RWPE2 (cell line): ENCODE results near the gene ADAR.

Experiments
- ATAC-seq: fragments of 200-7000 bp; cut with Tn5 transposase; 3 replicates; pipeline ENCODE4 v1.9.1; 2021; ENCODE audit warnings: low read depth
- DNase-seq: peaks from one replicate; pipeline ENCODE4 v3.0.0-alpha.2; 2020; ENCODE audit warnings: low spot score
- H3K27ac ChIP-seq: fragments of 450-650 bp; 2 replicates; pipeline ENCODE4 v1.5.1; 2017; ENCODE audit warnings: mild to moderate bottlenecking; ENCODE audit not compliant: poor library complexity, severe bottlenecking
- H3K27me3 ChIP-seq: fragments of 250-450 bp; sonication (Bioruptor Pico); 2 replicates; pipeline ENCODE4 v1.5.1; 2021; ENCODE audit warnings: mild to moderate bottlenecking, moderate library complexity; ENCODE audit not compliant: insufficient read depth, poor library complexity, severe bottlenecking
- H3K36me3 ChIP-seq: fragments of 250-450 bp; sonication (Bioruptor Pico); 2 replicates; pipeline ENCODE4 v1.5.1; 2020; ENCODE audit warnings: low read depth, mild to moderate bottlenecking, moderate library complexity
- H3K4me1 ChIP-seq: fragments of 250-450 bp; sonication (Bioruptor Pico); 2 replicates; pipeline ENCODE4 v1.5.1; 2021; ENCODE audit warnings: mild to moderate bottlenecking, moderate library complexity; ENCODE audit not compliant: insufficient read depth, poor library complexity, severe bottlenecking
- H3K4me3 ChIP-seq: fragments of 250-450 bp; sonication (Bioruptor Pico); 2 replicates; pipeline ENCODE4 v1.5.1; 2021; ENCODE audit warnings: mild to moderate bottlenecking, moderate library complexity; ENCODE audit not compliant: severe bottlenecking
- H3K9me3 ChIP-seq: fragments of 250-450 bp; sonication (Bioruptor Pico); 2 replicates; pipeline ENCODE4 v1.5.1; 2021; ENCODE audit warnings: mild to moderate bottlenecking, moderate library complexity; ENCODE audit not compliant: severe bottlenecking
- TF ChIP-seq, protein P1 (sequence below): fragments of 450-650 bp; IDR thresholded peaks from one replicate; pipeline ENCODE4 v1.5.1; 2017; ENCODE audit warnings: mild to moderate bottlenecking, moderate library complexity; ENCODE audit not compliant: poor library complexity, severe bottlenecking

ADAR gene

DNA sequence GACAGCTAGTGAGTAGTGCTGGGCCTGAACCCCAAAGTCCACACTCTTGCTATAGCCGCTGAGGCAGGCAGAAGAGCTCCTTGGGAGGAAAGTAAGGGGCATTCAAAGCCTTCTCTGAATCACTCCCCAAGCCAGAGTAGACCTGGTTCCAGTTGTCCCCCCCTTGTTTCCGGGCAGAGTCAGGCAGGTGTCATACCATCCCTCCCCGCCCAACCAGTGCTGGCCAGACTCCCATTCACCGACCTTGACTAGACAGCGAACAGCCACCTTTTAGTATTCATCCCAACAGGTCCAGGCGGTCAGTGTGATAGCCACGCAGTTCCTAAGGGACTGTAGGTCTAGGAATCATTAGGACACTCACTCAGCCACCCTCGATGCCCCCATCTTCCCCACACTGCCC lies 28.6 kb downstream of the ADAR start:
- Histone ChIP-seq H3K36me3 (peaks cover 39% of the 10 kb centered on the region), H3K4me1 (no peaks in the 10 kb centered on the region), H3K27ac (no peak overlapping the region), H3K9me3 (no peaks in the 10 kb centered on the region), H3K27me3 (no peaks in the 10 kb centered on the region), H3K4me3 (no peak overlapping the region)
- ATAC-seq, result no peak
- TF ChIP-seq, protein P1, sequence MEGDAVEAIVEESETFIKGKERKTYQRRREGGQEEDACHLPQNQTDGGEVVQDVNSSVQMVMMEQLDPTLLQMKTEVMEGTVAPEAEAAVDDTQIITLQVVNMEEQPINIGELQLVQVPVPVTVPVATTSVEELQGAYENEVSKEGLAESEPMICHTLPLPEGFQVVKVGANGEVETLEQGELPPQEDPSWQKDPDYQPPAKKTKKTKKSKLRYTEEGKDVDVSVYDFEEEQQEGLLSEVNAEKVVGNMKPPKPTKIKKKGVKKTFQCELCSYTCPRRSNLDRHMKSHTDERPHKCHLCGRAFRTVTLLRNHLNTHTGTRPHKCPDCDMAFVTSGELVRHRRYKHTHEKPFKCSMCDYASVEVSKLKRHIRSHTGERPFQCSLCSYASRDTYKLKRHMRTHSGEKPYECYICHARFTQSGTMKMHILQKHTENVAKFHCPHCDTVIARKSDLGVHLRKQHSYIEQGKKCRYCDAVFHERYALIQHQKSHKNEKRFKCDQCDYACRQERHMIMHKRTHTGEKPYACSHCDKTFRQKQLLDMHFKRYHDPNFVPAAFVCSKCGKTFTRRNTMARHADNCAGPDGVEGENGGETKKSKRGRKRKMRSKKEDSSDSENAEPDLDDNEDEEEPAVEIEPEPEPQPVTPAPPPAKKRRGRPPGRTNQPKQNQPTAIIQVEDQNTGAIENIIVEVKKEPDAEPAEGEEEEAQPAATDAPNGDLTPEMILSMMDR, result no peak
- DNase-seq, result no peak

DNA sequence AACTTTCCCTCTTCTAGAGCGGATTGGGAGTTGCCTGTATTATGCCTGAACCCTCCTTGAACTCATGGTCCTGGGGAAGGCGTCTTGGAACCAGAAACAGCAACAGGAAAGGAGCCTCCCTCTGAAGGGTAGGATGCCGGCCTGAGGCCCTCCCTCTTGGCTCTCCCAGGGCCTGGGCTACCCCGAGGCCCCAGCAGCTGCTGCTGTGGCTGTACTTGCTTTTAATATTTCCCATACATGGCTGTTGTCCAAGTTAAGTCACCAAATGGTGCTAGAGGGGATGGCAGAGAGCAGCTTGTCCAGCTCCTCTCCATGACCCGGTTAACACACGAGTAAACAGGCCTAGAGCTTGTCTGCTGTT lies 29.9 kb downstream of the ADAR start:
- no peak overlapping the region for H3K27ac ChIP-seq
- H3K27me3 ChIP-seq, result no peaks in the 10 kb centered on the region
- DNase-seq, result no peak
- no peak for ATAC-seq
- no peaks in the 10 kb centered on the region for H3K9me3 ChIP-seq
- H3K36me3 ChIP-seq, result peaks cover 25% of the 10 kb centered on the region
- no peaks in the 10 kb centered on the region for H3K4me1 ChIP-seq
- H3K4me3 ChIP-seq, result no peak overlapping the region
- TF ChIP-seq, protein P1, result no peak

DNA sequence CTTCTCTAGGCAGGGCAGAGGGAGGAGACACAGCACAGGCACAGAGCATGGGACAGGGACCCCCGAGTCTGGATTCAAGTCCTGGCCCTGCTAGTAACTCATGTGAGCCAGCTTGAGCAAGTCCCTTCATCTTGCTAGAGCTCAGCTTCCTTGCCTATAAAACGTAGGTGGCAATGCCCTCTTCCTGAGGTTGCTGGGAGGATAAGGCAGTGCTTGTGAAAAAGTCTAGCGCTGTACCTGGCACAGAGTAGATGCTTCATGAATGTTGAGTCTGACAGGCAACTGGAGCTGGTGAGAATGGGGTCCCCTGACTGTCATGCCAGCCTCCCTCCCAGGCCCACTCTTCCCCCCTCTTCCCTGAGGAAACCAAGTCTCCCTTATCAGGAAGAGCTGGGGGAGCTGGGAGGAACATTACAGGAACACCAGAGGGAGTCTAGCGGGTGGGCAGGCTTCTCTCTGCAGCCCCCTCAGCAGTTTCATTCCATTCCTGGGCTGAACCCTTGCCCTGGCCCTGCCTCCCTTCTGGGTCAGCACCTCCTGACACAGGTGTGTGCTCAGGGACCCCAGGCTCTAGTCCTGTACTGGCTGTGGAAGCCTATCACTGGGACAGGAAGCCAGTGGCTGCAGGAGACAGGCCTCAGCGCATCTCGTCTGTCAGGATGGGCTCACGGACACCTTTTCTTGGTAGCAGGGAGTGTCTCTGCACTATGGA lies 30.5 kb downstream of the ADAR start:
- Histone ChIP-seq H3K4me3 (no peak overlapping the region), H3K9me3 (no peaks in the 10 kb centered on the region), H3K36me3 (peaks cover 20% of the 10 kb centered on the region), H3K27me3 (no peaks in the 10 kb centered on the region), H3K27ac (no peak overlapping the region), H3K4me1 (no peaks in the 10 kb centered on the region)
- DNase-seq (no peak), ATAC-seq (no peak)
- TF ChIP-seq, protein P1, result no peak

DNA sequence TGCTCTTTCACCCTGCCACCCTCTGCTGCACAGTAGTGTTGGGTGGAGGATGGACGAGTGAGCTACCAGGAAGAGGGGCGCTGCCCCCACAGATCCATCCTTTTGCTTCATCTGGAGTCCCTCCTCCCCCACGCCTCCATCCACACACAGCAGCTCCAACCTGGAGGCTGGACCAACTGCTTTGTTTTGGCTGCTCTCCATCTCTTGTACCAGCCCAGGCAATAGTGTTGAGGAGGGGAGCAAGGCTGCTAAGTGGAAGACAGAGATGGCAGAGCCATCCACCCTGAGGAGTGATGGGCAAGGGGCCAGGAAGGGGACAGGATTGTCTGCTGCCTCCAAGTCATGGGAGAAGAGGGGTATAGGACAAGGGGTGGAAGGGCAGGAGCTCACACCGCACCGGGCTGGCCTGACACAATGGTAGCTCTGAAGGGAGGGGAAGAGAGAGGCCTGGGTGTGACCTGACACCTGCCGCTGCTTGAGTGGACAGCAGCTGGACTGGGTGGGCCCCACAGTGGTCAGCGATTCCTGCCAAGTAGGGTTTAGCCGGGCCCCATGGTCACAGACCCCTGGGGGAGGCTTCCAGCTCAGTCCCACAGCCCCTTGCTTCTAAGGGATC lies 31.9 kb downstream of the ADAR start:
- no peak overlapping the region for H3K27ac ChIP-seq
- H3K4me3 ChIP-seq, result no peak overlapping the region
- H3K4me1 ChIP-seq, result no peaks in the 10 kb centered on the region
- H3K27me3 ChIP-seq, result no peaks in the 10 kb centered on the region
- DNase-seq, result no peak
- peaks cover 8% of the 10 kb centered on the region for H3K36me3 ChIP-seq
- no peaks in the 10 kb centered on the region for H3K9me3 ChIP-seq
- no peak for ATAC-seq
- TF ChIP-seq, protein P1, result no peak
